Gastrocnemius medialis (tissue), 4 donors: ENCODE measurements around the gene ETF1.

ENCODE experiments used
- CTCF ChIP-seq, 5 experiments: fragments of 450-650 bp in 3 of 5; fragments of 200-600 bp in 2 of 5; sonication (generic) in 2 of 5; IDR thresholded peaks in 4 of 5; conservative IDR thresholded peaks in 1 of 5; 1 replicate in 4 of 5; 2 replicates in 1 of 5; pipeline ENCODE4 v1.5.1; 2016 to 2019; ENCODE audit warnings: antibody characterized with exemption in 5 of 5, mild to moderate bottlenecking in 3 of 5, moderate library complexity in 3 of 5
- POLR2A ChIP-seq, 2 donors: fragments of 450-650 bp; IDR thresholded peaks; one replicate each; pipeline ENCODE4 v1.6.1; 2017; ENCODE audit warnings: antibody characterized with exemption in 2 of 2, mild to moderate bottlenecking in 2 of 2, moderate library complexity in 2 of 2

GRCh38 chr5:138554143-138554542 is 11.1 kb upstream of the ETF1 start:
- TF ChIP-seq CTCF (IDR thresholded peaks at IDR 0.05 in 4 of 5, conservative IDR thresholded peaks at IDR 0.05 in 1 of 5) = no peak
- no peak for TF ChIP-seq POLR2A (IDR thresholded peaks at IDR 0.05)
